ENCODE results near the gene SMG6. TPM values are rescaled to one million over a fixed set of nuclear protein-coding genes. Genes with fewer than 3 reads are reported as not detected.
A peak's percentile ranks its signal among the peaks of the same experiment; 100 is the strongest.

The SMG6 gene
- total RNA-seq, 6 experiments from 2014 or later = 7.4 to 10.4 (median 8.9) TPM

GRCh38 chr17:2049333-2050299 lies 254.0 kb downstream of the SMG6 start:
- H3K27ac ChIP-seq = no peak overlapping the region
- 23% methylated on average over 7 of the region's 104 CpGs for WGBS (ENCODE audit: insufficient coverage, low coverage, low lambda C conversion rate, missing lambda C conversion rate)
- H3K4me3 ChIP-seq = peak overlapping the region; percentile 73 to 78 (median 75)
- no peaks in the 10 kb centered on the region for H3K27me3 ChIP-seq
- peak; percentile 88 to 89 (median 88) for DNase-seq
- ATAC-seq = peak; percentile 47 to 68 (median 65)
- no peak for TF ChIP-seq CTCF (IDR thresholded peaks at IDR 0.05)
- no peak for TF ChIP-seq POLR2A (IDR thresholded peaks at IDR 0.05)
- intact Hi-C loops (cut with DNase I) = loop anchor here in 1 of 2 donors (10.0 kb wide), 1 partner anchor 195 kb away; no protein-coding TSS in a partner anchor
- no peaks in the 10 kb centered on the region for H3K9me3 ChIP-seq
- peaks cover 0 to 22% (median 5%) of the 10 kb centered on the region in 4 donors for H3K4me1 ChIP-seq
- no peaks in the 10 kb centered on the region for H3K36me3 ChIP-seq

- Histone ChIP-seq H3K27ac (no peak overlapping the region), H3K4me1 (peaks cover 0 to 20% (median 5%) of the 10 kb centered on the region in 4 donors), H3K36me3 (no peaks in the 10 kb centered on the region), H3K9me3 (no peaks in the 10 kb centered on the region), H3K27me3 (no peaks in the 10 kb centered on the region), H3K4me3 (no peak overlapping the region)
- no peak for TF ChIP-seq POLR2A (IDR thresholded peaks at IDR 0.05)
- no peak for TF ChIP-seq CTCF (IDR thresholded peaks at IDR 0.05)
- intact Hi-C loops (cut with DNase I) = no loop called here
- ATAC-seq (no peak), DNase-seq (no peak)
- WGBS (ENCODE audit: insufficient coverage, low coverage, low lambda C conversion rate, missing lambda C conversion rate) = 14% methylated on average over 9 of the region's 9 CpGs
These were observed 254.8 kb downstream of the SMG6 start for GRCh38 chr17:2048805-2049204.

- intact Hi-C loops (cut with DNase I) = no loop called here
- H3K4me3 ChIP-seq = no peak overlapping the region
- no peak for DNase-seq
- H3K27me3 ChIP-seq = no peaks in the 10 kb centered on the region
- H3K9me3 ChIP-seq = no peaks in the 10 kb centered on the region
- H3K4me1 ChIP-seq = peaks cover 0 to 23% (median 5%) of the 10 kb centered on the region in 4 donors
- no peaks in the 10 kb centered on the region for H3K36me3 ChIP-seq
- 83% methylated on average over 5 of the region's 6 CpGs for WGBS (ENCODE audit: insufficient coverage, low coverage, low lambda C conversion rate, missing lambda C conversion rate)
- no peak overlapping the region for H3K27ac ChIP-seq
- no peak for TF ChIP-seq CTCF (IDR thresholded peaks at IDR 0.05)
- TF ChIP-seq POLR2A (IDR thresholded peaks at IDR 0.05) = no peak
- no peak for ATAC-seq
These were observed 256.0 kb downstream of the SMG6 start for GRCh38 chr17:2047590-2047989.

GRCh38 chr17:2044263-2044894 lies 259.2 kb downstream of the SMG6 start:
- Histone ChIP-seq H3K4me1 (peaks cover 0 to 18% (median 5%) of the 10 kb centered on the region in 4 donors), H3K9me3 (no peaks in the 10 kb centered on the region), H3K27ac (no peak overlapping the region), H3K4me3 (no peak overlapping the region), H3K27me3 (no peaks in the 10 kb centered on the region), H3K36me3 (no peaks in the 10 kb centered on the region)
- DNase-seq (no peak), ATAC-seq (no peak)
- WGBS (ENCODE audit: insufficient coverage, low coverage, low lambda C conversion rate, missing lambda C conversion rate) = no CpG with 5 or more reads among the region's 5 CpGs
- TF ChIP-seq POLR2A (IDR thresholded peaks at IDR 0.05) = no peak
- intact Hi-C loops (cut with DNase I) = loop anchor here (5.0 kb wide), 1 partner anchor 137 kb away; no protein-coding TSS in a partner anchor
